ENCODE data around the gene DRAM2.
"Not testable (repeated sequence)": the region's sequence is repeated elsewhere in the genome, so short reads cannot be mapped to it uniquely, and the experiment has no call there.

DRAM2 gene

GRCh38 chr1:111142356-111142975, 2.6 kb upstream of the DRAM2 start:
- no peak for DNase-seq

GRCh38 chr1:111141245-111142220, 1.6 kb upstream of the DRAM2 start:
- no peak for DNase-seq

- no peak for DNase-seq
These were observed 731 bp upstream of the DRAM2 start for GRCh38 chr1:111140680-111140967.

- peak; percentile 2 to 4 for DNase-seq
These were observed 453 bp downstream of the DRAM2 start for GRCh38 chr1:111139324-111139955.

- no peak for DNase-seq
These were observed 6.0 kb downstream of the DRAM2 start for GRCh38 chr1:111133866-111134265.

- no peak for DNase-seq
These were observed 8.2 kb downstream of the DRAM2 start for GRCh38 chr1:111131693-111132092.

- DNase-seq, result no peak
These were observed 10.5 kb downstream of the DRAM2 start for GRCh38 chr1:111129376-111129775.

- DNase-seq, result no peak
These were observed 11.8 kb downstream of the DRAM2 start for GRCh38 chr1:111127923-111128643.

- no peak for DNase-seq
These were observed 13.5 kb downstream of the DRAM2 start for GRCh38 chr1:111126354-111126753.

- DNase-seq, result no peak
These were observed 23.4 kb downstream of the DRAM2 start for GRCh38 chr1:111116496-111116895.

- no peak for DNase-seq
These were observed 29.5 kb downstream of the DRAM2 start for GRCh38 chr1:111110197-111110899.

GRCh38 chr1:111104981-111105380, 34.9 kb downstream of the DRAM2 start:
- no peak for DNase-seq

- no peak for DNase-seq
These were observed 37.8 kb downstream of the DRAM2 start for GRCh38 chr1:111101854-111102642.

GRCh38 chr1:111099289-111099688, 40.6 kb downstream of the DRAM2 start:
- DNase-seq, result no peak

GRCh38 chr1:111097356-111098099, 42.4 kb downstream of the DRAM2 start:
- no peak for DNase-seq

GRCh38 chr1:111095421-111095820, 44.5 kb downstream of the DRAM2 start:
- DNase-seq, result not testable (repeated sequence)

GRCh38 chr1:111089638-111090037, 50.3 kb downstream of the DRAM2 start:
- DNase-seq, result no peak

GRCh38 chr1:111085676-111086075, 54.2 kb downstream of the DRAM2 start:
- DNase-seq, result no peak

- no peak for DNase-seq
These were observed 54.9 kb downstream of the DRAM2 start for GRCh38 chr1:111084999-111085398.

- DNase-seq, result no peak
These were observed 57.3 kb downstream of the DRAM2 start for GRCh38 chr1:111082421-111083203.

Measured in stimulated activated CD4-positive, alpha-beta T cell treated with anti-CD3 and anti-CD28 coated beads, Interleukin-4, amount 100 ng/mL, for 4 hours (primary cell).